KG1 (cell line): Measurements from ENCODE around the gene ACOD1.
"Not testable (repeated sequence)": the region's sequence is repeated elsewhere in the genome, so short reads cannot be mapped to it uniquely, and the experiment has no call there.

Source experiments
- DNase-seq: peaks from one replicate; lab custom pipeline; 2025; lab: John Stamatoyannopoulos, UW

The ACOD1 gene

GRCh38 chr13:76948149-76948548, at the start of gene ACOD1:
Gene ACOD1, plus strand, starts transcription at chr13:76948511. Its CDS starts 48 bp downstream, at chr13:76948559.
- no peak for DNase-seq

- DNase-seq = not testable (repeated sequence)
Observed at GRCh38 chr13:76899066-76899465, 49.2 kb upstream of the ACOD1 start.

GRCh38 chr13:76903544-76904162, 44.7 kb upstream of the ACOD1 start:
- DNase-seq = peak; percentile 61

- no peak for DNase-seq
Observed at GRCh38 chr13:76904507-76904906, 43.8 kb upstream of the ACOD1 start.

- DNase-seq = no peak
Observed at GRCh38 chr13:76912476-76912875, 35.8 kb upstream of the ACOD1 start.

- DNase-seq = no peak
Observed at GRCh38 chr13:76913898-76914297, 34.4 kb upstream of the ACOD1 start.

- DNase-seq = no peak
Observed at GRCh38 chr13:76917095-76917494, 31.2 kb upstream of the ACOD1 start.

- DNase-seq = not testable (repeated sequence)
Observed at GRCh38 chr13:76917755-76918481, 30.4 kb upstream of the ACOD1 start.

GRCh38 chr13:76921516-76921915, 26.8 kb upstream of the ACOD1 start:
- no peak for DNase-seq

GRCh38 chr13:76925115-76925514, 23.2 kb upstream of the ACOD1 start:
- DNase-seq = no peak

GRCh38 chr13:76927955-76928354, 20.4 kb upstream of the ACOD1 start:
- no peak for DNase-seq

- no peak for DNase-seq
Observed at GRCh38 chr13:76928456-76928855, 19.9 kb upstream of the ACOD1 start.

GRCh38 chr13:76929320-76929719, 19.0 kb upstream of the ACOD1 start:
- DNase-seq = no peak

- no peak for DNase-seq
Observed at GRCh38 chr13:76929851-76930374, 18.4 kb upstream of the ACOD1 start.

GRCh38 chr13:76932076-76932475, 16.2 kb upstream of the ACOD1 start:
- DNase-seq = no peak

GRCh38 chr13:76934671-76935070, 13.6 kb upstream of the ACOD1 start:
- DNase-seq = no peak

- DNase-seq = no peak
Observed at GRCh38 chr13:76936763-76937162, 11.5 kb upstream of the ACOD1 start.

GRCh38 chr13:76937281-76937820, 11.0 kb upstream of the ACOD1 start:
- no peak for DNase-seq

- DNase-seq = no peak
Observed at GRCh38 chr13:76939215-76939614, 9.1 kb upstream of the ACOD1 start.

GRCh38 chr13:76942363-76942762, 5.9 kb upstream of the ACOD1 start:
- DNase-seq = no peak

GRCh38 chr13:76943646-76944045, 4.7 kb upstream of the ACOD1 start:
- no peak for DNase-seq

- DNase-seq = no peak
Observed at GRCh38 chr13:76944456-76944855, 3.9 kb upstream of the ACOD1 start.

- DNase-seq = no peak
Observed at GRCh38 chr13:76950101-76950500, 1.8 kb downstream of the ACOD1 start.
